NB4 (cell line): ENCODE results near the gene LTA4H.
"Not testable (repeated sequence)": the region's sequence is repeated elsewhere in the genome, so short reads cannot be mapped to it uniquely, and the experiment has no call there.

Source experiments
- MYC ChIP-seq: IDR thresholded peaks from 2 replicates; pipeline ENCODE4 v1.6.1; 2011; ENCODE audit warnings: low read depth, low read length
- TF ChIP-seq, protein P1 (sequence below): IDR thresholded peaks from one replicate; pipeline ENCODE4 v1.5.1; 2012; ENCODE audit warnings: low read depth, low read length

DNA sequence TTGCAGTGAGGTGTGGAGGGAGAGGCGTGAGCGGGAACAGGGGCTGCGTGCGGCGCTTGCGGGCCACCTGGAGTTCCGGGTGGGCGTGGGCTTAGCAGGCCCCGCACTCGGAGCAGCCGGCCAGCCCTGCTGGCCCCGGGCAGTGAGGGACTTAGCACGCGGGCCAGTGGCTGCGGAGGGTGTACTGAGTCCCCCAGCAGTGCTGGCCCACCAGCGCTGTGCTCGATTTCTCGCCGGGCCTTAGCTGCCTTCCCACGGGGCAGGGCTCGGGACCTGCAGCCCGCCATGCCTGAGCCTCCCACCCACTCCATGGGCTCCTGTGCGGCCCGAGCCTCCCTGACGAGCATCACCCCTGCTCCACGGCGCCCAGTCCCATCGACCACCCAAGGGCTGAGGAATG, 66.3 kb downstream of the LTA4H start:
- TF ChIP-seq, protein P1, sequence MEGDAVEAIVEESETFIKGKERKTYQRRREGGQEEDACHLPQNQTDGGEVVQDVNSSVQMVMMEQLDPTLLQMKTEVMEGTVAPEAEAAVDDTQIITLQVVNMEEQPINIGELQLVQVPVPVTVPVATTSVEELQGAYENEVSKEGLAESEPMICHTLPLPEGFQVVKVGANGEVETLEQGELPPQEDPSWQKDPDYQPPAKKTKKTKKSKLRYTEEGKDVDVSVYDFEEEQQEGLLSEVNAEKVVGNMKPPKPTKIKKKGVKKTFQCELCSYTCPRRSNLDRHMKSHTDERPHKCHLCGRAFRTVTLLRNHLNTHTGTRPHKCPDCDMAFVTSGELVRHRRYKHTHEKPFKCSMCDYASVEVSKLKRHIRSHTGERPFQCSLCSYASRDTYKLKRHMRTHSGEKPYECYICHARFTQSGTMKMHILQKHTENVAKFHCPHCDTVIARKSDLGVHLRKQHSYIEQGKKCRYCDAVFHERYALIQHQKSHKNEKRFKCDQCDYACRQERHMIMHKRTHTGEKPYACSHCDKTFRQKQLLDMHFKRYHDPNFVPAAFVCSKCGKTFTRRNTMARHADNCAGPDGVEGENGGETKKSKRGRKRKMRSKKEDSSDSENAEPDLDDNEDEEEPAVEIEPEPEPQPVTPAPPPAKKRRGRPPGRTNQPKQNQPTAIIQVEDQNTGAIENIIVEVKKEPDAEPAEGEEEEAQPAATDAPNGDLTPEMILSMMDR, result not testable (repeated sequence)
- not testable (repeated sequence) for TF ChIP-seq MYC
